ENCODE data around the gene MCOLN3. TPM values are rescaled to one million over a fixed set of nuclear protein-coding genes. Genes with fewer than 3 reads are reported as not detected.

Gene MCOLN3
- total RNA-seq (2014; rRNA removed; shearing (Covaris generic)) = 4.7 and 6.2 TPM in 2 replicates

GRCh38 chr1:85048296-85049064 is at the start of gene MCOLN3:
Gene MCOLN3 (minus strand): TSS chr1:85048500. CDS start chr1:85045360, 3,140 bp downstream.
- Histone ChIP-seq H3K9me3 (replicated peaks) (no peaks in the 10 kb centered on the region), H3K27me3 (no peaks in the 10 kb centered on the region; the same call in 1 of the 2 replicates), H3K36me3 (no peaks in the 10 kb centered on the region), H3K4me1 (no peaks in the 10 kb centered on the region), H3K27ac (peak within 1 kb of the TSS; percentile 26; the same call in 1 of the 2 replicates), H3K4me3 (peak within 1 kb of the TSS; percentile 77)
- peak; percentile 55 to 60 for DNase-seq

- H3K27me3 ChIP-seq = peaks cover 12% of the 10 kb centered on the region
- no peaks in the 10 kb centered on the region for H3K4me1 ChIP-seq
- H3K27ac ChIP-seq = no peak overlapping the region
- H3K4me3 ChIP-seq = no peak overlapping the region
- no peaks in the 10 kb centered on the region for H3K9me3 ChIP-seq (replicated peaks)
- no peaks in the 10 kb centered on the region for H3K36me3 ChIP-seq
- DNase-seq = no peak
Observed at GRCh38 chr1:85093644-85094043, 45.3 kb upstream of the MCOLN3 start.

- H3K36me3 ChIP-seq = no peaks in the 10 kb centered on the region
- no peaks in the 10 kb centered on the region for H3K9me3 ChIP-seq (replicated peaks)
- 0 out of 2 replicates have a peak overlapping the region, but pooled peaks have one; percentile 12 for H3K4me3 ChIP-seq
- peaks cover 12% of the 10 kb centered on the region for H3K27me3 ChIP-seq
- DNase-seq = no peak
- no peak overlapping the region for H3K27ac ChIP-seq
- no peaks in the 10 kb centered on the region for H3K4me1 ChIP-seq
Observed at GRCh38 chr1:85091671-85092280, 43.5 kb upstream of the MCOLN3 start.

GRCh38 chr1:85090225-85090624 is 41.9 kb upstream of the MCOLN3 start:
- H3K36me3 ChIP-seq = no peaks in the 10 kb centered on the region
- no peaks in the 10 kb centered on the region for H3K9me3 ChIP-seq (replicated peaks)
- H3K27ac ChIP-seq = no peak overlapping the region
- no peaks in the 10 kb centered on the region for H3K4me1 ChIP-seq
- H3K4me3 ChIP-seq = no peak overlapping the region
- H3K27me3 ChIP-seq = peaks cover 8% of the 10 kb centered on the region
- no peak for DNase-seq

- H3K27ac ChIP-seq = no peak overlapping the region
- peaks cover 8% of the 10 kb centered on the region; the same call in 1 of the 2 replicates for H3K27me3 ChIP-seq
- no peak for DNase-seq
- H3K4me1 ChIP-seq = no peaks in the 10 kb centered on the region
- H3K36me3 ChIP-seq = no peaks in the 10 kb centered on the region
- no peak overlapping the region for H3K4me3 ChIP-seq
- no peaks in the 10 kb centered on the region for H3K9me3 ChIP-seq (replicated peaks)
Observed at GRCh38 chr1:85089203-85089602, 40.9 kb upstream of the MCOLN3 start.

- DNase-seq = no peak
- Histone ChIP-seq H3K4me3 (no peak overlapping the region), H3K36me3 (no peaks in the 10 kb centered on the region), H3K4me1 (no peaks in the 10 kb centered on the region), H3K27me3 (peaks cover 8% of the 10 kb centered on the region; the same call in 1 of the 2 replicates), H3K9me3 (replicated peaks) (no peaks in the 10 kb centered on the region), H3K27ac (no peak overlapping the region)
Observed at GRCh38 chr1:85088408-85088784, 40.1 kb upstream of the MCOLN3 start.

- Histone ChIP-seq H3K27me3 (peaks cover 6% of the 10 kb centered on the region; the same call in 1 of the 2 replicates), H3K36me3 (no peaks in the 10 kb centered on the region), H3K9me3 (replicated peaks) (no peaks in the 10 kb centered on the region), H3K4me1 (no peaks in the 10 kb centered on the region), H3K4me3 (no peak overlapping the region), H3K27ac (no peak overlapping the region)
- DNase-seq = no peak
Observed at GRCh38 chr1:85087659-85088407, 39.5 kb upstream of the MCOLN3 start.

GRCh38 chr1:85085417-85085816 is 37.1 kb upstream of the MCOLN3 start:
- DNase-seq = no peak
- Histone ChIP-seq H3K4me3 (no peak overlapping the region), H3K9me3 (replicated peaks) (no peaks in the 10 kb centered on the region), H3K4me1 (no peaks in the 10 kb centered on the region), H3K27ac (no peak overlapping the region), H3K27me3 (0 out of 2 replicates have a peak, but pooled peaks cover 4% of the 10 kb centered on the region), H3K36me3 (no peaks in the 10 kb centered on the region)

- H3K4me3 ChIP-seq = no peak overlapping the region
- no peaks in the 10 kb centered on the region for H3K4me1 ChIP-seq
- no peaks in the 10 kb centered on the region for H3K27me3 ChIP-seq
- DNase-seq = peak in 1 of 2 experiments; percentile 34
- H3K36me3 ChIP-seq = no peaks in the 10 kb centered on the region
- no peak overlapping the region for H3K27ac ChIP-seq
- H3K9me3 ChIP-seq (replicated peaks) = peaks cover 3% of the 10 kb centered on the region; the same call in 1 of the 2 replicates
Observed at GRCh38 chr1:85078903-85079302, 30.6 kb upstream of the MCOLN3 start.

- Histone ChIP-seq H3K36me3 (no peaks in the 10 kb centered on the region), H3K27me3 (no peaks in the 10 kb centered on the region), H3K9me3 (replicated peaks) (peaks cover 3% of the 10 kb centered on the region; the same call in 1 of the 2 replicates), H3K4me1 (no peaks in the 10 kb centered on the region), H3K4me3 (no peak overlapping the region), H3K27ac (no peak overlapping the region)
- DNase-seq = no peak
Observed at GRCh38 chr1:85074365-85074964, 26.2 kb upstream of the MCOLN3 start.

- H3K27me3 ChIP-seq = no peaks in the 10 kb centered on the region
- H3K9me3 ChIP-seq (replicated peaks) = peaks cover 3% of the 10 kb centered on the region; the same call in 1 of the 2 replicates
- H3K4me1 ChIP-seq = no peaks in the 10 kb centered on the region
- DNase-seq = no peak
- no peak overlapping the region for H3K4me3 ChIP-seq
- H3K27ac ChIP-seq = no peak overlapping the region
- H3K36me3 ChIP-seq = no peaks in the 10 kb centered on the region
Observed at GRCh38 chr1:85070972-85071492, 22.7 kb upstream of the MCOLN3 start.

- no peak overlapping the region for H3K4me3 ChIP-seq
- no peaks in the 10 kb centered on the region for H3K4me1 ChIP-seq
- DNase-seq = no peak
Observed at GRCh38 chr1:85068846-85069245, 20.5 kb upstream of the MCOLN3 start.

GRCh38 chr1:85065550-85065949 is 17.2 kb upstream of the MCOLN3 start:
- DNase-seq = no peak
- H3K27ac ChIP-seq = no peak overlapping the region
- no peaks in the 10 kb centered on the region for H3K27me3 ChIP-seq
- no peak overlapping the region for H3K4me3 ChIP-seq
- no peaks in the 10 kb centered on the region for H3K9me3 ChIP-seq (replicated peaks)
- no peaks in the 10 kb centered on the region for H3K4me1 ChIP-seq
- no peaks in the 10 kb centered on the region for H3K36me3 ChIP-seq

More at GRCh38 chr1:85068846-85069245, 20.5 kb upstream of the MCOLN3 start:
- Histone ChIP-seq H3K36me3 (no peaks in the 10 kb centered on the region), H3K27me3 (no peaks in the 10 kb centered on the region), H3K9me3 (replicated peaks) (no peaks in the 10 kb centered on the region), H3K27ac (no peak overlapping the region)

- H3K27me3 ChIP-seq = no peaks in the 10 kb centered on the region
- no peak for DNase-seq
- no peaks in the 10 kb centered on the region for H3K9me3 ChIP-seq (replicated peaks)
- no peaks in the 10 kb centered on the region for H3K36me3 ChIP-seq
- H3K4me3 ChIP-seq = peak overlapping the region; percentile 66
- H3K27ac ChIP-seq = no peak overlapping the region
- no peaks in the 10 kb centered on the region for H3K4me1 ChIP-seq
Observed at GRCh38 chr1:85062425-85063026, 14.2 kb upstream of the MCOLN3 start.

Measured in SJCRH30 (cell line).